Fibroblast of the aortic adventitia (primary cell): ENCODE results near the gene MAPK4. TPM values are rescaled to one million over a fixed set of nuclear protein-coding genes. Genes with fewer than 3 reads are reported as not detected.

Experiments
- DNase-seq: peaks from one replicate; pipeline ENCODE4 v3.0.0-alpha.2; 2010; ENCODE audit warnings: low read depth
- H3K4me3 ChIP-seq: 2 replicates; pipeline ENCODE4 v1.5.1; 2011; ENCODE audit warnings: low read depth, mild to moderate bottlenecking, control low read depth, low read length, moderate library complexity
- CTCF ChIP-seq: IDR thresholded peaks from 2 replicates; pipeline ENCODE4 v1.5.1; 2011; ENCODE audit warnings: mild to moderate bottlenecking, low read length, control low read depth, inconsistent platforms; ENCODE audit not compliant: insufficient read depth
- total RNA-seq: library from RNA; depleted of rRNA; stranded (reverse); fragments of >200 nt; gene quantifications from 2 replicates; pipeline ENCODE4 v1.2.3, GENCODE V29; 2012; ENCODE audit warnings: low replicate concordance

Gene MAPK4
- total RNA-seq, 1 donor = under 0.01 TPM

- DNase-seq = no peak
- no peak for TF ChIP-seq CTCF
- no peak overlapping the region for H3K4me3 ChIP-seq
Measured at GRCh38 chr18:50630895-50631294, 71.0 kb downstream of the MAPK4 start.

GRCh38 chr18:50632895-50633515 lies 73.1 kb downstream of the MAPK4 start:
- no peak for DNase-seq
- no peak overlapping the region for H3K4me3 ChIP-seq
- no peak for TF ChIP-seq CTCF

GRCh38 chr18:50633992-50634391 lies 74.1 kb downstream of the MAPK4 start:
- DNase-seq = no peak
- TF ChIP-seq CTCF = no peak
- no peak overlapping the region for H3K4me3 ChIP-seq

- no peak for TF ChIP-seq CTCF
- no peak for DNase-seq
Measured at GRCh38 chr18:50636366-50637057, 76.6 kb downstream of the MAPK4 start.

GRCh38 chr18:50638016-50638883 lies 78.4 kb downstream of the MAPK4 start:
- TF ChIP-seq CTCF = no peak
- DNase-seq = no peak
- no peak overlapping the region for H3K4me3 ChIP-seq

More at GRCh38 chr18:50636366-50637057, 76.6 kb downstream of the MAPK4 start:
- no peak overlapping the region for H3K4me3 ChIP-seq

- TF ChIP-seq CTCF = no peak
- H3K4me3 ChIP-seq = no peak overlapping the region
- no peak for DNase-seq
Measured at GRCh38 chr18:50638884-50639420, 79.1 kb downstream of the MAPK4 start.
